ENCODE measurements around the gene WNT4.

- TF ChIP-seq POLR2A (IDR thresholded peaks at IDR 0.05), result no peak
- TF ChIP-seq, protein P1, sequence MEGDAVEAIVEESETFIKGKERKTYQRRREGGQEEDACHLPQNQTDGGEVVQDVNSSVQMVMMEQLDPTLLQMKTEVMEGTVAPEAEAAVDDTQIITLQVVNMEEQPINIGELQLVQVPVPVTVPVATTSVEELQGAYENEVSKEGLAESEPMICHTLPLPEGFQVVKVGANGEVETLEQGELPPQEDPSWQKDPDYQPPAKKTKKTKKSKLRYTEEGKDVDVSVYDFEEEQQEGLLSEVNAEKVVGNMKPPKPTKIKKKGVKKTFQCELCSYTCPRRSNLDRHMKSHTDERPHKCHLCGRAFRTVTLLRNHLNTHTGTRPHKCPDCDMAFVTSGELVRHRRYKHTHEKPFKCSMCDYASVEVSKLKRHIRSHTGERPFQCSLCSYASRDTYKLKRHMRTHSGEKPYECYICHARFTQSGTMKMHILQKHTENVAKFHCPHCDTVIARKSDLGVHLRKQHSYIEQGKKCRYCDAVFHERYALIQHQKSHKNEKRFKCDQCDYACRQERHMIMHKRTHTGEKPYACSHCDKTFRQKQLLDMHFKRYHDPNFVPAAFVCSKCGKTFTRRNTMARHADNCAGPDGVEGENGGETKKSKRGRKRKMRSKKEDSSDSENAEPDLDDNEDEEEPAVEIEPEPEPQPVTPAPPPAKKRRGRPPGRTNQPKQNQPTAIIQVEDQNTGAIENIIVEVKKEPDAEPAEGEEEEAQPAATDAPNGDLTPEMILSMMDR (IDR thresholded peaks at IDR 0.05 in 8 of 11, conservative IDR thresholded peaks at IDR 0.05 in 3 of 11), result no peak
- no peak for TF ChIP-seq POLR2AphosphoS5 (IDR thresholded peaks at IDR 0.05)
These were observed 67.2 kb downstream of the WNT4 start for GRCh38 chr1:22075718-22076117.
